ENCODE measurements around the gene CEACAM5.
"Not testable (repeated sequence)": the region's sequence is repeated elsewhere in the genome, so short reads cannot be mapped to it uniquely, and the experiment has no call there.

Gene CEACAM5

GRCh38 chr19:41740415-41741243, 32.2 kb downstream of the CEACAM5 start:
- DNase-seq = no peak

GRCh38 chr19:41741244-41741554, 32.8 kb downstream of the CEACAM5 start:
- no peak for DNase-seq

DNA sequence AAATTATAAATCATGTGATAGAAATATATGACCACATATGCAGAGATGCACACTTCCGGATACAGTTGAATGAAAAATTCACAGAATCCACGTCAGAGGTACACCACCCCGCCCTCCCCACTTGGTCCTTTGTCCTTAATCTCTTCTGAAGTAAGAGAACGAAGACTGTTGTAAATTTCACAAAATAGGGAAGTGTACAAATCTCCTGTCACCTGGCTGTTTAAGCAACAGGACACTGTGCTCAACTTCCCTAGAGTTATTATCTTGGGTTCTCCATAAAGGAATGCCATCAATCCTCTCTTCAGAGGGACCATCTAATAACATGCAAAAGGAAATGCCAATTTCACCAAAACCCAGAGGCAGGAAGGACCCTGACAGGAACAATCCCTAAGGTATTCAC, 36.4 kb downstream of the CEACAM5 start:
- DNase-seq = no peak

DNA sequence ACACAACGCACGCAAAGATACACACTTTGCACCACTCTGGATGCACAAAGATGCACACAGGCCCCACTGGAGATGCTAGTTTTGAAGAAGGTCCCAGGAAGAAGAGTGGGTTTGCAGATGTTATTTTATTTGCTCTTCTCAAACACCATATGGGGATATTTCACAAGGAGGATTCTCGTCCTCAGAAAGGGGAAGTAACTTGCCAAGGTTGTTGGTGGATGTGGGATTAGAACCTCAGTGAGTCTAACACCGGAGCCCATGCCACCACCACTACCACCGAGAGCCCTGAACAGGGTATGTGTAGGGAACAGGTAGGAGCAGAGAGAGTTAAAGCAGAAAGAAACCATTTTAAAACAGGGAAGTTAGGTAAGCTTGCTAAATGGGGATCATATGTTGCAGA, 37.3 kb downstream of the CEACAM5 start:
- DNase-seq = no peak

- peak; percentile 11 for DNase-seq
These were observed 38.3 kb downstream of the CEACAM5 start for GRCh38 chr19:41746593-41747227.

DNA sequence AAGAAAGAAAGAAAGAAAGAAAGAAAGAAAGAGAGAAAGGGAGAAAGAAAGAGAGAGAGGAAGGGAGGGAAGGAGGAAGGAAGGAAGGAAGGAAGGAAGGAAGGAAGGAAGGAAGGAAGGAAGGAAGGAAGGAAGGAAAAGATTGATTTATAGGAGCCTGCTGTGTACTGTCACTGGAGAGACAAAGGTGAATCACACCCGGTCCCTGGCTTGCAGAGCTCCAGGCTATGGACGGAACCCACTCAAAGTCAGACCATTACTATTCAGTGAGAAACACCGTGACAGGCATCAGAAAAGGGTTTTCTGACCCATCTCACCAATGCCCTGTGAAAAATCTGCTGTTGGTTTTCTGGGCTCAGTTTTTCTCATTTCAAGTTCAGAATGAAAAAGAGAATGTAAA, 39.6 kb downstream of the CEACAM5 start:
- no peak for DNase-seq

DNA sequence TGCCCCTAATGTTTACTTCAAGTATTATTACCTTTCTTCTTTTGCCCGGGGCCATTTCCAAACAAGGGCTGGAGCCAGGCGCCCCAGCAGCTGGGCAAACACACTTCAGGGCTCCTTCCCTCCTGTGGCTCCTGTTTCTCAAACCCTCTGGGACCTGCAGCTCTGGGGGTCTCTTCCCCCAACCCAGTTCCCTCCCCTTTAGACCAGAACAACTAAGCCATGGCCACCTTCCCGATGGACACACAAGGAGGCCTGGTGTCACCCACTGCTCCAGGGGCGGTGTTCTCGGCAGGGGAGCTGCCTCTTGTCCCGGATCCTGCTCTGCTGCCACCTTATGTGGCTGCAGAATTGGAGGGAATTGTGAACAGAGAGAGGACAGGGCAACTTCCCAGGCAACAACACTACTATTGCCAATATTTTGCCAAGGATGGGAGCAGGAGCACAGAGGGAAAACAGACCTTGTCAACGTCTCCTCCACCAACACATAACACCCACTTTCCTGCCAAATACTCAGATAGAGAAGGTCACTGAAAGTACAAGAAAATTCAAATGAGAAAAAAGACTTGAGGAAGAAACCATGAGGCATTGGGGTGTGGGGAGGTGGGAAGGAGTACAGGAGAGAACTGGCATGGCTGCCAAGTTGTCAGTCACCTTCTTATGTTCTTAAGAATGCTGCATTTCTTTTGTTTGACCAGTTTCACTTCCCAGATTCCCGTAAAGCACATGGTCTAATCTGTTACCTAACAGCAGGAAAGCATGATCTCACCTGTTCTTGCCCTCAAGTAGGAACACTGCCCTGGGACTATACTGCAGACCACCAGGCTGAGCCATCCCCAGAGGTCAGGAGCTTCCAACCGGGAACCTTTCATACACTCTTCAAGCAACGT, 42.1 kb downstream of the CEACAM5 start:
- DNase-seq = not testable (repeated sequence)

GRCh38 chr19:41753159-41753558, 44.7 kb downstream of the CEACAM5 start:
- DNase-seq = peak; percentile 22

GRCh38 chr19:41753936-41754529, 45.6 kb downstream of the CEACAM5 start:
- DNase-seq = peak; percentile 16

DNA sequence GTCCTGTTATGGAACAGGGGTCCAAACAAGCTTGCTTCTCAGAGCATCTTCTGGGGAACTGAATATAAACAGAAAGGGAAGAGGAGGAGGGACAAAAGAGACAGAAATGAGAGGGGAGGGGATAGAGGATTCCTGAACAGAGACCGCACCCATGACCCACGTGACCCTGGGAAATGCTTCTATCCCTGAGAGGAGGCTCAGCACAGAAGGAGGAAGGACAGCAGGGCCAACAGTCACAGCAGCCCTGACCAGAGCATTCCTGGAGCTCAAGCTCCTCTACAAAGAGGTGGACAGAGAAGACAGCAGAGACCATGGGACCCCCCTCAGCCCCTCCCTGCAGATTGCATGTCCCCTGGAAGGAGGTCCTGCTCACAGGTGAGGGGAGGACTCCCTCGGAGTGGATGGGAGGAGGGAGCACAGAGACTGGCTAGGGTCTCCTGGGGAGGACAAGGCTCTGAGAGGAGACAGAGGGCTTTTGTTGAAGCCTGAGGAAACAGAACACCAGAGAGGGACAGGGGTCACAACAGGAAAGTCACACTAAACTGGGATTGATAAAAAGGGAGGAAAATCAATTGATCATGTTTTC, 47.0 kb downstream of the CEACAM5 start, which contains the start of gene CEACAM6:
Gene CEACAM6 (plus strand): TSS at position 203 of the 586 bp plus-strand sequence. CDS start 109 bp downstream, at position 312.
- DNase-seq = no peak

DNA sequence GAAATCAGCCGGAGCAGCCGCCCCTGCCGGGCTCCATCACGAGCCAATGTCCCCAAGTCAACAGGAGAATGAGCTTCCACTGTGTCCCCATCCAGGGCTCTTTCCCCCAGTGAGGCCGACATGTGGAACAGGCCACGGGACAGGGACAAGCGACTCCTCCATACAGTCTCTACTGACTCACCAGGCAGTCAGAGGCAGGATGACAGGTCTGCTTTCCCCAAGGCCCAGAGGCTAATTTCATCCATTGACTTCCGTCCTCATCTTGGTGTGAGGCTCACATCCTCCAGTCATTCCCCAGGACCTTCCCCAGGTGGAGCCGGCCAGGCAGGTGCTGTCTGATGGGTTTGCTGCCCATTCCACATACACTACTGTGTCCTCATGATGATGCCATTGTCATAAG, 50.4 kb downstream of the CEACAM5 start:
- DNase-seq = no peak

- no peak for DNase-seq
These were observed 58.7 kb downstream of the CEACAM5 start for GRCh38 chr19:41767115-41767514.

DNA sequence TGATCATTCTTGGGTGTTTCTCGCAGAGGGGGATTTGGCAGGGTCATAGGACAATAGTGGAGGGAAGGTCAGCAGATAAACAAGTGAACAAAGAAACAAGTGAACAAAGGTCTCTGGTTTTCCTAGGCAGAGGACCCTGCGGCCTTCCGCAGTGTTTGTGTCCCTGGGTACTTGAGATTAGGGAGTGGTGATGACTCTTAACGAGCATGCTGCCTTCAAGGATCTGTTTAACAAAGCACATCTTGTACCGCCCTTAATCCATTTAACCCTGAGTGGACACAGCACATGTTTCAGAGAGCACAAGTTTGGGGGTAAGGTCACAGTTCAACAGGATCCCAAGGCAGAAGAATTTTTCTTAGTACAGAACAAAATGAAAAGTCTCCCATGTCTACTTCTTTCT, 59.7 kb downstream of the CEACAM5 start:
- not testable (repeated sequence) for DNase-seq

- no peak for DNase-seq
These were observed 61.2 kb downstream of the CEACAM5 start for GRCh38 chr19:41769608-41770007.

- no peak for DNase-seq
These were observed 63.0 kb downstream of the CEACAM5 start for GRCh38 chr19:41771410-41771809.

DNA sequence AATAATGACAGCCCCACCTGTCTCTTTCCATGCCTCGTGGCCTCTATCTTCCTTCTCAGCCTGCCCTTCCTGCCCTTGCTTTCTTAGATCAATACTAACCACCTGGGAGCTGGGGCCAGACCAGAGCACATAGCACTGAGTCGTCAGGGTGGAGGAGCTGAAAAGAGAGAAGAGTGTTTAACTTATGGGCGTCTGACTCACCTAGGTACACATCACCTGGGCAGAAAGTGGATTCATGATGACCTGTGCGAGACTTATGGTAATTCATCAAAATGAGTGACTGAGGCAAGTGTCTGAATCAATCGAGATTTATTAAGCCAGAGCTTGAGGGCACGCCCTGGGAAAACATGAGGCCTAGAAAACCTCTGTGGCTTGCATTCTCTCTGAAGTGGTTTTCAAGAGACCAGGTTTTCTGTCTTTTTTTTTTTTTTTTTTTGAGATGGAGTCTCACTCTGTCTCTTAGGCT, 66.1 kb downstream of the CEACAM5 start:
- no peak for DNase-seq

GRCh38 chr19:41776700-41777099, 68.3 kb downstream of the CEACAM5 start:
- DNase-seq = no peak

Data from midbrain (tissue), 1 donor.